ENCODE data around the gene MCM6. TPM values are rescaled to one million over a fixed set of nuclear protein-coding genes. Genes with fewer than 3 reads are reported as not detected.

The MCM6 gene
- total RNA-seq, 2 experiments from 2014 or later = 31.5 to 34.4 TPM

DNA sequence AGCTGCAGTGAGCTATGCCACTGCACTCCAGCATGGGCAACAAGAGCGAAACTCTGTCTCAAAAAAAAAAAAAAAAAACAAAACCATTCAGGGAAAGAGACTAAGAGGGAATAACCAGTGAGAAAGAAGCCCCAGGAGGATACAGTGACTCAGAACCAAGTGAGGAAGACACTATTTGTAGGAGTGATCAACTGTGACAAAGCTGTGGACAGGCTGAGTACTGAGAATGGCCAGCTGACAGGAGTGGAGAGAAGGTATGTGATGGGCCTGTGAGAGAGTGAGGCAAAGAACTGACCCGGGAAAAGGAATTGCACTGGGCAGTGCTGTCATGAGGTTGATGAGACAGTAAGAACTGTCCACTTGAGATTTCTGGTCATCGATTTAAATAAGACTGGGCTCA, 32.6 kb downstream of the MCM6 start:
- Histone ChIP-seq H3K27ac (ENCODE audit: low read depth in 1 of 2, low read length in 2 of 2) (no peak overlapping the region), H3K9me3 (ENCODE audit: control insufficient read depth in 1 of 2, insufficient read depth in 1 of 2, low read length in 2 of 2) (no peaks in the 10 kb centered on the region), H3K36me3 (ENCODE audit: insufficient read depth, low read length) (peaks cover 47% of the 10 kb centered on the region), H3K4me3 (ENCODE audit: low read length) (no peak overlapping the region), H3K27me3 (ENCODE audit: control insufficient read depth in 1 of 2, insufficient read depth in 2 of 2, low read length in 2 of 2) (no peaks in the 10 kb centered on the region), H3K4me1 (ENCODE audit: insufficient read depth, low read length) (no peaks in the 10 kb centered on the region)
- no peak overlapping the region for H3K4me3 Mint-ChIP-seq
- H3K27ac Mint-ChIP-seq = no peak overlapping the region
- DNase-seq (no peak), ATAC-seq (ENCODE audit: poor library complexity) (no peak)
- TF ChIP-seq, protein P1, sequence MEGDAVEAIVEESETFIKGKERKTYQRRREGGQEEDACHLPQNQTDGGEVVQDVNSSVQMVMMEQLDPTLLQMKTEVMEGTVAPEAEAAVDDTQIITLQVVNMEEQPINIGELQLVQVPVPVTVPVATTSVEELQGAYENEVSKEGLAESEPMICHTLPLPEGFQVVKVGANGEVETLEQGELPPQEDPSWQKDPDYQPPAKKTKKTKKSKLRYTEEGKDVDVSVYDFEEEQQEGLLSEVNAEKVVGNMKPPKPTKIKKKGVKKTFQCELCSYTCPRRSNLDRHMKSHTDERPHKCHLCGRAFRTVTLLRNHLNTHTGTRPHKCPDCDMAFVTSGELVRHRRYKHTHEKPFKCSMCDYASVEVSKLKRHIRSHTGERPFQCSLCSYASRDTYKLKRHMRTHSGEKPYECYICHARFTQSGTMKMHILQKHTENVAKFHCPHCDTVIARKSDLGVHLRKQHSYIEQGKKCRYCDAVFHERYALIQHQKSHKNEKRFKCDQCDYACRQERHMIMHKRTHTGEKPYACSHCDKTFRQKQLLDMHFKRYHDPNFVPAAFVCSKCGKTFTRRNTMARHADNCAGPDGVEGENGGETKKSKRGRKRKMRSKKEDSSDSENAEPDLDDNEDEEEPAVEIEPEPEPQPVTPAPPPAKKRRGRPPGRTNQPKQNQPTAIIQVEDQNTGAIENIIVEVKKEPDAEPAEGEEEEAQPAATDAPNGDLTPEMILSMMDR (IDR thresholded peaks at IDR 0.05) = no peak
- no peaks in the 10 kb centered on the region for H3K9me3 Mint-ChIP-seq
- H3K27me3 Mint-ChIP-seq = no peaks in the 10 kb centered on the region
- H3K4me1 Mint-ChIP-seq (ENCODE audit: low read depth) = no peaks in the 10 kb centered on the region
- ChIA-PET POLR2A (no interaction called here), CTCF (interaction anchor here (0.6 kb wide), 1 partner anchor 556 kb away, joined by 3 read pairs; no protein-coding TSS in a partner anchor)
- intact Hi-C loops (cut with DNase I, micrococcal nuclease) = no loop called here
- peaks cover 83% of the 10 kb centered on the region for H3K36me3 Mint-ChIP-seq (ENCODE audit: low read depth)

DNA sequence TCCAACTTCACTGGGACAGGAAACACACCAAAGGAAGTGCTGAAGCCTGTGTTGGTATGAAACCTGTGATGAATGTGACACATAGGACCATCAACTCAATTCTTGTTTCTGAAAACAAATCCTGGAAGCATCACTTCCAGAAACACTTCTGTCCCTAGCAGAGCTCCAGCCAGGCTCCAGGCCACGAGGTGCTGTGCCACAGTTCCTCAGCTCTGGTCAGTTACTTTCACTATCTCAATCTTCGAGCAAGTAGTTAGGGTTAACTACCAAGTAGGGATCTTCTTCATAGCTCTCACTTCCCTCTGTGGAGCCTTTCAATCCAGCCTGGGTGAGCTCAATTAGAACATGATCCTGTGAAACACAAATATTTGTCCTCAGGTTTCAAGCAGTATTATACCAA, 35.6 kb downstream of the MCM6 start:
- H3K4me1 Mint-ChIP-seq (ENCODE audit: low read depth) = peaks cover 10% of the 10 kb centered on the region
- no peaks in the 10 kb centered on the region for H3K9me3 ChIP-seq (ENCODE audit: control insufficient read depth in 1 of 2, insufficient read depth in 1 of 2, low read length in 2 of 2)
- no peaks in the 10 kb centered on the region for H3K27me3 Mint-ChIP-seq
- no peak overlapping the region for H3K27ac ChIP-seq (ENCODE audit: low read depth in 1 of 2, low read length in 2 of 2)
- H3K36me3 ChIP-seq (ENCODE audit: insufficient read depth, low read length) = peaks cover 34% of the 10 kb centered on the region
- CTCF ChIA-PET = interaction anchor here (1.5 kb wide), 1 partner anchor 12 kb away, joined by 3 read pairs; no protein-coding TSS in a partner anchor
- H3K27ac Mint-ChIP-seq = peak overlapping the region; percentile 37
- no peaks in the 10 kb centered on the region for H3K4me1 ChIP-seq (ENCODE audit: insufficient read depth, low read length)
- H3K4me3 Mint-ChIP-seq = no peak overlapping the region
- TF ChIP-seq, protein P1 (IDR thresholded peaks at IDR 0.05) = no peak
- no peak for DNase-seq
- POLR2A ChIA-PET = no interaction called here
- ATAC-seq (ENCODE audit: poor library complexity) = no peak
- H3K4me3 ChIP-seq (ENCODE audit: low read length) = no peak overlapping the region
- intact Hi-C loops (cut with DNase I, micrococcal nuclease) = no loop called here
- no peaks in the 10 kb centered on the region for H3K9me3 Mint-ChIP-seq
- H3K36me3 Mint-ChIP-seq (ENCODE audit: low read depth) = peaks cover 55% of the 10 kb centered on the region
- H3K27me3 ChIP-seq (ENCODE audit: control insufficient read depth in 1 of 2, insufficient read depth in 2 of 2, low read length in 2 of 2) = no peaks in the 10 kb centered on the region

GRCh38 chr2:135839713-135840112, 36.5 kb downstream of the MCM6 start:
- ATAC-seq (ENCODE audit: poor library complexity) (no peak), DNase-seq (no peak)
- ChIA-PET POLR2A (no interaction called here), CTCF (no interaction called here)
- Histone ChIP-seq H3K4me3 (ENCODE audit: low read length) (no peak overlapping the region), H3K4me1 (ENCODE audit: insufficient read depth, low read length) (no peaks in the 10 kb centered on the region), H3K9me3 (ENCODE audit: control insufficient read depth in 1 of 2, insufficient read depth in 1 of 2, low read length in 2 of 2) (no peaks in the 10 kb centered on the region), H3K27ac (ENCODE audit: low read depth in 1 of 2, low read length in 2 of 2) (no peak overlapping the region), H3K36me3 (ENCODE audit: insufficient read depth, low read length) (peaks cover 26% of the 10 kb centered on the region), H3K27me3 (ENCODE audit: control insufficient read depth in 1 of 2, insufficient read depth in 2 of 2, low read length in 2 of 2) (no peaks in the 10 kb centered on the region)
- peaks cover 12% of the 10 kb centered on the region for H3K4me1 Mint-ChIP-seq (ENCODE audit: low read depth)
- no peak overlapping the region for H3K4me3 Mint-ChIP-seq
- H3K27me3 Mint-ChIP-seq = no peaks in the 10 kb centered on the region
- TF ChIP-seq, protein P1 (IDR thresholded peaks at IDR 0.05) = no peak
- H3K36me3 Mint-ChIP-seq (ENCODE audit: low read depth) = peaks cover 46% of the 10 kb centered on the region
- no peaks in the 10 kb centered on the region for H3K9me3 Mint-ChIP-seq
- H3K27ac Mint-ChIP-seq = no peak overlapping the region
- intact Hi-C loops (cut with DNase I, micrococcal nuclease) = no loop called here
